HG02623 (cell line): ENCODE measurements around the gene RAB8A.
"Not testable (repeated sequence)": the region's sequence is repeated elsewhere in the genome, so short reads cannot be mapped to it uniquely, and the experiment has no call there.

ENCODE experiments used
- ATAC-seq: cut with Tn5 transposase; IDR thresholded peaks from one replicate; pipeline ENCODE4 v1.9.1; 2021; ENCODE audit warnings: moderate library complexity; ENCODE audit not compliant: unreplicated experiment

The RAB8A gene

DNA sequence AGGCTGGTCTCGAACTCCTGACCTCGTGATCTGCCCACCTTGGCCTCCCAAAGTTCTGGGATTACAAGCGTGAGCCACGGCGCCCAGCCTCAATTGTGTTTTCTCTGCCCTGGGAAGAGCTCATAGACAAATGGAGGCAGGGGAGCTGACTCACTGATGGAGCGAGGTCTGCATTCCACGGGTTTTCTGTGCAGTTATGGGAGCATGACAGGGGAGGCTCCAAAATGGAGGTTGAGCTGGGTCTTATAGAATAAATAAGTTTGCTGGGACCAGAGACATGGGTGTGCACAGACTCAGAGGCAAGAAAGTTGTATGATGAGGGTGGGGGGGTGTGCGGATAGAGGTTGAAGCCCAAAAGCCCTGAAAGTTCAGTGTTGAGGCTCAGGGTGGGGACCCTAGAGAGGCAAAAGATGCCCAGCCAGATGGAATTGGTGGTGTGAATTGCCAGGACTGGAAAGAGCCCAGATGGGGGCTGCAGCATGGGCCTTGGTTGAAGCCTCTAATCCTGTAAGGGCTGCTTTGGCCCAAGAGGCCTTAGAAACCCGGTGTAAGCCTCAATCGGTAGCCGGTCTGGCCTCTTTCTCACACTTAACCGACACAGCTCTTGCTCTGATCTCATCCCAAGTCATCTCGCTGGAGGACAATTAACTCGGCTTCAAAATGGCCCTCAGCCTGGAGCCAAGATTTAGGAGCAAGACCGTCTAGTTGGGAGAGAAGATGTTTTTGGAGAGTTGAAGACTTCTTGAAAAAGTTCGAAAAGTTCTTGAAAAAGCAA is 33.5 kb upstream of the RAB8A start:
- ATAC-seq: no peak

DNA sequence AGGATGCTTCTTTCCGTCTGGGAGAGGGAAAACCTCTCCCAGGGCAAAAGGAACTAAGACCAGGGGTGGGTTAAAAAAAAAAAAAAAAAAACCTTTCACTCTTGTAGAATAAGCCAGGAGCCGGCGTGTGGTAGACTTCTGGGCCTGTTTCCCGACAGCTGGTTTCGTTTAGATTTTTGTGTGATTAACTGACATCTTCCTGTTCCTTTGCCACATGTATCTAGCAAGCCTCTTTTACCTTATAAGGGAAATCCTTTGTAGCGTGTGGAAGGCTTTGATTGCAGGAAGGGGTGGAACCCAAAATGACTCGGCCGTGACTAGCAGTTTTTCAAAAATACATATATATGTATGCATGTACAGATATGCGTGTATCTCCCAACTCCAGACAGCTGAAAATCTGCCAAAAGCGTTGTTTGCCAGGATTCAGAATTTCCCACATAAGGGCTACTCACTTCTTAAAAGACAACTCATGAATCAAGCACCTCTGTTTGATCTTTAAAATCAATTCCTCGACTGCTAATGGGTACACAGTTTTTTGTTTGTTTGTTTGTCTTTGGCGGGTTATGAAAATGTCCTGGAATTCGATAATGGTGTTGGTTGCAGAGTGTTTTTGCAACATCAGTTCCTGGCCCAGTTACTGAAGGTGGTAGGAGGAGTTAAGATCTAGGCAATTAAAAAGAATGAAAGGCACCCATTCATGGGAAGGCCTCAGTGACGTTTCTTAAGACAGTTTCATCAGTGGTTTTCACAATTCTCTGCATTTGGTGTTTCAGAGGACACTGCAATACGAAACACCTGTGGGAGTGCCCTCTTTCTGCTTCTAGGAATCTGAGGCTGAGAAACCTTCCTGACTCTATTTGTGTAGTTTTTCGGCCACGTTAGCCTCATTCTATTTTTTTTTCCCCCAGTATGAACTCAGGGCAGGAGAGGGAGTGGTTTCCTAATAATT is 32.7 kb upstream of the RAB8A start:
- no peak for ATAC-seq

DNA sequence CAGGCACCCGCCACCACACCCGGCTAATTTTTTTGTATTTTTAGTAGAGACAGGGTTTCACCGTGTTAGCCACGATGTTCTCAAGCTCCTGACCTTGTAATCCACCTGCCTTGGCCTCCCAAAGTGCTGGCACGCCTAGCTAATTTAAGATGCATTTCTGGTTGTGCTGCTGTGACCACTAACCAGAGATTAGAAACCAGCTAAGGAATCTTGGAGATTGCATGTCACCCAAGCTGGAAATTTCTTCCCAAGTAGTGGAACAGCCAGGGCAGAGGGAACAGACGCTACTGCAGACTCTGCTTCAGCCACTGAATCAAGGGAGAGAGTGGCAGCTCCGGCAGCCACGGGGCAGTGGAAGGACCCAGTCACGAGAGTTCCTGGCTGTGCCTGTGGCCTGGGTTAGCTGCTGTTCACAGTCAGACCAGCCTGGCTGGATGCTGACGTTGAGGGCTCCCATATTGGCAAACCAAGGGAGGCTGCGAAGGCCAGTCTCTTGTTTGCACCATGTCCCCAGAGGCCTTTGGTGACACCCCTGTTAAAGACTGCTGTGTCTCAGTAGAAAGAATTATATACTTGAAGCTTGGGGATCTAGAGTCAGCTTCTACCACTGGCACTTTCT is 27.5 kb upstream of the RAB8A start:
- no peak for ATAC-seq

DNA sequence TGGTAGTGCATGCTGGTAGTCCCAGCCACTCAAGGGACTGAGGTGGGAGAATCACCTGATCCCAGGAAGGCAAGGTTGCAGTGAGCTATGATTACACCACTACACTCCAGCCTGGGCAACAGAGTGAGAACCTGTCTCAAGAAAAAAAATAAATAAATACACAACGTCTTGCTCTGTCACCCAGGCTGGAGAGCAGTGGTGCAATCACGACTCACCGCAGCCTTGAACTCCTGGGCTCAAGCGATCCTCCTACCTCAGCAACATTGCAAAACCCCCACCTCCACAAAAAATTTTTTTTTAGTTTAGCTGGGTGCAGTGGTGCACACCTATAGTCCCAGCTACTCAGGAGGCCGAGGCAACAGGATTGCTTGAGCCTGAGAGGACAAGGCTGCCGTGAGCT is 26.6 kb upstream of the RAB8A start:
- ATAC-seq: no peak

DNA sequence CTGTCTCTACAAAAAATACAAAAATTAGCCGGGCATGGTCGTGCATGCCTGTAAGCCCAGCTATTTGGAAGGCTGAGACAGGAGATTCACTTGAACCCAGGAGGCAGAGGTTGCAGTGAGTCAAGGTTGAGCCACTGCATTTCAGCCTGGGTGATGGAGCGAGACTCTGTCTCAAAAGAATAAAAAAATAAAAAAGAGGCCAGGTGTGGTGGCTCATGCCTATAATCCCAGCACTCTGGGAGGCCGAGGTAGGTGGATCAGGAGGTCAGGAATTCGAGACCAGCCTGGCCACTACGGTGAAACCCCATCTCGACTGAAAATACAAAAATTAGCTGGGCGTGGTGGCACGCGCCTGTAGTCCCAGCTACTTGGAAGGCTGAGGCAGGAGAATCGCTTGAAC is 24.3 kb upstream of the RAB8A start:
- ATAC-seq: not testable (repeated sequence)

DNA sequence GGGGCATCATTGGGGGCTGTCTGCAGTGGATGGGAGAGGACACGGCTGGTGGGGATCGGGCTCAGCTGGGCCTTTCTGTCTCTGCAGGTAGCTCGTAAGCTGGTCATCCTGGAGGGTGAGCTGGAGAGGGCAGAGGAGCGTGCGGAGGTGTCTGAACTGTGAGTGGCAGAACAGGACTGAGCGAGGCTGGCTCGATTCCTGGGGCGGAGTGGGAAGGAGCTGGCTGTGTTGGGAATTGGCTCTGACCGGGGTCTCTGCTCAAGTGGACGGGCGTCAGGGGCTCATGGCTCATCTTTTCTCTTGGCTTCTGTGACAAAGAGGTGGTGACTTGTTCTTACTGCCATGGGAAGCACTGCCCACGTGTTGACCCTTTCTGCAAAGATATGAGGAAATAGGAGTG is 23.7 kb upstream of the RAB8A start:
- ATAC-seq: no peak

DNA sequence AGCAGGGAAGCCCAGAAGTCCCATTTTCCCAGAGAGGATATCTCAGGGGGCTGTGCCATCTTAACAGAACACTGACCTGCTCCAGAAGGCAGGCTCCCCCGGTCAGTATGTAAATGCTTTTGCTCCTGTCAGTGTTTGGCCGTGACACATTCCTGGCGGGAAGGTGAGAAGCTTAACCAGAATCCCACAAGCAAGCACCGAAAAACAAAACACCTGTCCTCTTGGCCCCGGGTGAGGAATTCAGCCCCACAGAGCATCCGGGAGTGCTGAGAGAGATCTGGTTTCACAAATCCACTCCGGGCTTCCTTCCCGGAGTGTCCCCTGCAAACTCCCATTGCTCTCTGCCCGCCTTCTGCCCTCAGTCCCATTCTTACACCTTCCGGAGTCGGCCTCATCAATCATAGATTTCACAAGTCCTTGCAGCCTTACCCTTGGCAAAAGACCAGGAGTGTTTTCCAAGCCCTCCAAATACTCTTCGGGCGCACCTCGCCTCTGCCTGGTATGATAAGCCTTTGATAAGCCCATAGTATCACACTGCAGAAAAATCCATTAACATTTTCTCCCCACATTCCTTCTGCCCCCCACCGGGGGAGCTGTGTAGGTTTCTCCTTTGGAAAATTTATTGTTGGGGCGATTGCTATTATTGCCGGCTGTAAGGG is 23.2 kb upstream of the RAB8A start:
- no peak for ATAC-seq

DNA sequence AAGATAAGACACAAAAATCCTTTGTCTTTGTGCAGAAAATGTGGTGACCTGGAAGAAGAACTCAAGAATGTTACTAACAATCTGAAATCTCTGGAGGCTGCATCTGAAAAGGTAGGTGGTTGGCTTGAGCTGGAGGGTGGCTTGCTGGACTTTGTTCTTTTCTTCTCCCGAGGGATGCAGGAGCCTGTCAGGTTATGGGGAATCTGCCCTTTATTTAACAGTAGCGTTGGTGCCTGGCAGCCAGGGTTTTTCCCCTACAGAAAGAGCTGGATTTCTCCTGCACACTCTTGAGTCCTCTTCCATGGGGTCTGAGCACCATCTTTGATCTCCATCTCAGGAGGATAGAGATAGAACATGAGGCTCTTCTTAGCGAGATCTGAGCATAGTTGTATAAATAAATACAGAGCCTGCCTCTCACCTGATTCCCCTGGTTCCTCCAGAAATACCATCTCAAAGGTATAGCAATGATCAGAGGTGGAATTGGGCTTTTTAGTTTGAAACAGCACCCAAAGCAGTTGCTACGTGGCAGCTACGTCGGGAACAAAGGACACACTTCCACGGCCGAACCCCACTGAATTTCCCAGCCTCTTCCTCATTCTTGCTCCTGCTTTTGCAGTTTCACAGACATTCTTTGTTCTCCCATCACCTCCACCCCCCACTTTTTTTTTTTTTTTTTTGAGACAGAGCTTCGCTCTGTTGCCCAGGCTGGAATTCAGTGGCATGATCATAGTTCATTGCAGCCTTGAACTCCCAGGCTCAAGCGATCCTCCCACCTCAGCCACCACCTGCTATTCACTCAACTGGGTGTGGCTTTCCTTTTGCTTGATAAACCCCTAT is 22.5 kb upstream of the RAB8A start:
- no peak for ATAC-seq

DNA sequence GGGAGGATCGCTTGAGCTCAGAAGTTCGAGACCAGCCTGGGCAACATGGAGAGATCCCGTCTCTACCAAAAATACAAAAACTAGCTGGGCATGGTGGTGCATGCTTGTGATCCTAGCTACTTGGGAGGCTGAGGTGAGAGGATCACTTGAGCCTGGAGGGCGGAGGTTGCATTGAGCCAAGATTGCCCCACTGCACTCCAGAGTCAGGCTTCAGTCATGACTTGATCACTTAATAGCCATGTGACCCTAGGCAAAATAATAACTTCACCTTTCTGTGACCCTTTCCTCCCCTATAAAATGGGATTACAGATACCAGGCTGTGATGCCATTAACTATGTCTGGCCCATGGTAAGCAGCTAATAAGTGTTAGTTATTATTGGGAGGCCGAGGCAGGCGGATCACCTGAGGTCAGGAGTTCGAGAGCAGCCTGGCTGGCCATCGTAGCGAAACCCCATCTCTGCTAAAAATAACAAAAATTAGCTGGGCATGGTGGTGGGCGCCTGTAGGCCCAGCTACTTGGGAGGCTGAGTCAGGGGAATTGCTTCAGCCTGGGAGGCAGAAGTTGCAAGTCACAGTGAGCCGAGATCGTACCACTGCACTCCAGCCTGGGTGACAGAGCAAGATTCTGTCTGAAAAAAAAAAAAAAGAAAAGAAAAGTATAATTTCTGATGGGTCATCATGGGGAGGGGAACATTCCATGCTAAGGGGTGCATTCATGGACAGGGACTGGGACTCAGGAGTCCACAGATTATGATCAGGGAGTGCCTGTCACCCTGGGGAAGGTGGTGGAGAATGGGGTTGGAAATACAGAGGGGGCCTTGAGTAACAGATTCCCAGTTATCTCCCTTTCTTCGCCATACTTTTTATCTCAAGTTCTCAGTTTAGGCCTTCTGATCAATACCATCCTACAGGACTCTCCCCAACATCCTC is 19.9 kb upstream of the RAB8A start:
- no peak for ATAC-seq

DNA sequence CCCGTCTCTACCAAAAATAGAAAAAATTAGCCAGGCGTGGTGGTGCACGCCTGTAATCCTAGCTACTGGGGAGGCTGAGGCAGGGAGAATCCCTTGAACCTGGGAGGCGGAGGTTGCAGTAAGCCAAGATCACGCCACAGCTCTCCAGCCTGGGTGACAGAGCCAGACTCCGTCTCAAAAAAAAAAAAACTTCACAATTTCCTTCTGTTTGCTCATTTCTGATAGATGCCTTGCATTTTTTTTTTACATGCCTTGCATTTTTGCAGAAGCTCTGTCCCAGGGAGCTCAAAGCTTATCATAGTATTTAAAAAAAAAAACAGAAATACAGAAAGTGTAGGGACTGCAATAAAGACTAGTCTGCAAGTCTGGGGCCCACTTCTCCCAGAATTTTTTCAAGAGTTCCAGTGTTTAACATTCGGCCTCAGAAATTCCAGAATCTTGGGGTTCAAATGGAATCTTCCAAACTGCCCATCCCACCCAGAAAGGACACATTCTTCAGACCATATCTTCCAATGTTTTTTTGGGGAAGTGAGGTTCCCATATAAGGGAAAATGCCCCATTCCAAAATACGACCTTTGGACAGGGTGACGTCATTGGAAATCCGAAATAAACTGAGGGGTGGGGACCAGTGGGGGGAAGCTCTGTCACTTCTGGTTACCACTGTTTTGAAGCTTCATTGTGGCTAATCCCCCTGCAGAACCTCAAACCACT is 17.2 kb upstream of the RAB8A start:
- no peak for ATAC-seq

DNA sequence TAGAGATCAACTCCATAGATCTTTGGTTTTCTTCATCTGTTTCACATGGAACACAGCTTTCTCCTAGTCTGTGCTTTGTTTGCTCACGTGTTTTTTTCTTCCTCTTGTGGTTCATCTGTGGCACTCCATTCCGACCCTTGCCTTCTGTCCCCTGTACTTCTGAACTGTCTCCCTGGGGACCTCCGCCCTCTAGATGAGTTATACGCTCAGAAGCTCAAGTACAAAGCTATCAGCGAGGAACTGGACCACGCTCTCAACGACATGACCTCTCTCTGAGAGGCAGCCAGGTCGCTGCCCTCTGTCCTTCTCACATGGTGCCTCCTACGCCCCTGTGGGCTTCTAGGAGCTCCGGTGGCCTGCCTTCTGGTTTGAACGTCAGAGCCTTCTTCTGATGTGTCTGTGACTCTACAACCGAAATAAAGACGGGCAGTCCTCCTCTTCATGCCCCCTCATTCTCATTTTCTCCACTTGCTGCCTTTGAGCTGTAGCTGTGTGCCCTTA is 16.6 kb upstream of the RAB8A start:
- ATAC-seq: no peak

DNA sequence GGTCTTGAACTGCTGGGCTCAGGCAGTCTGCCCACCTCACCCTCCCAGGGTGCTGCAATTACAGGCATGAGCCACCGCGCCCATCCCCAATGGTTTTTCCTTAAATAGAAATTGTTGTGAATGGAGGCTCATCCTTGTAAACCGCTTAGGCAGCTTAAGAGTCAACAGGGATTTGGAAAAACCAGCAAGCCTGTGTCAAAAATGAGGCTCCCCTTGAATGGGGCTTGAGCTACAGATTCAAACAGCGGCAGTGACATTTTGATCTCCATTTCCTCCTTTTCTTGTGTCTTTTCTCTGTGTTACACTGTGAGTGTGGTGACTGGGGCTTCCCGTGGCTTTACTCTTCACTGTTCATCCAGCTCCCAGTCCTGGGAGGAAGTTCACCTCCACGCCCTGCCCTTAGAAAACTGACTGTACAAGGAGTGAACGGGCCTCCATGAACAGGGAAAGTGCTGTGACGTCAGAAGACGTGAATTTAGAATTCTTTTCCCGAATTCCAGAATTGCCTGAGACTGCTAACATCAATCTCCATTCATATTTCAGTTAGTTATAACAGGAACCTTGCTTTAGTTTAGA is 15.3 kb upstream of the RAB8A start:
- no peak for ATAC-seq

DNA sequence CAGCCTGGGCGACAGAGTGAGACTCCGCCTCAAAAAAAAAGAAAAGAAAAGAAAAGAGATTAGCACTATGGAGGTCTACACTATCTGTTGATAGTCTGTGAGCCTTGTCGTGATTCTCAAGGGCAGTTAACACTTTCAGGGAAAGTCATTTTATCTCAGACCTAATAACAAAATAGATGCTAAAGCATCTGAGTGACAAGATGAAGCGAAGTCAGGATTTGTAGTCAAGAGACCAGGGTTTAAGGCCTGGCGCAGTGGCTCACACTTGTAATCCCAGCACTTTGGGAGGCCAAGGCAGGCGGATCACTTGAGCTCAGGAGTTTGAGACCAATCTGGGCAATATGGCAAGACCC is 13.3 kb upstream of the RAB8A start:
- no peak for ATAC-seq

DNA sequence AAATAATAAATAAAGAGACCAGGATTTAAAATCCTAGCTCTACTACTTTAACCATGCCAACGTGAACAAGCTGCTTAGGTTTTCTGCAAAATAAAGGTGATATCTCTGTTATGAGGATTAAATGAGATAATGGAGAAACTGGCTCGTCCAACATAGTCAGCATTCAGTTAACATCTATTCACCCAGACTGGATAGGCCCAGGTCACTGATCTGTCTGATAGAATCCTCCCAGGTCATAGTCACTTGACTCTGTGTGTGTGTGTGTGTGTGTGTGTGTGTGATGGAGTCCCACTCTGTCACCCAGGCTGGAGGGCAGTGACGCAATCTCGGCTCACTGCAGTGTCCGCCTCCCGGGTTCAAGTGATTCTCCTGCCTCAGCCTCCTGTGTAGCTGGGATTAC is 12.9 kb upstream of the RAB8A start:
- ATAC-seq: no peak

DNA sequence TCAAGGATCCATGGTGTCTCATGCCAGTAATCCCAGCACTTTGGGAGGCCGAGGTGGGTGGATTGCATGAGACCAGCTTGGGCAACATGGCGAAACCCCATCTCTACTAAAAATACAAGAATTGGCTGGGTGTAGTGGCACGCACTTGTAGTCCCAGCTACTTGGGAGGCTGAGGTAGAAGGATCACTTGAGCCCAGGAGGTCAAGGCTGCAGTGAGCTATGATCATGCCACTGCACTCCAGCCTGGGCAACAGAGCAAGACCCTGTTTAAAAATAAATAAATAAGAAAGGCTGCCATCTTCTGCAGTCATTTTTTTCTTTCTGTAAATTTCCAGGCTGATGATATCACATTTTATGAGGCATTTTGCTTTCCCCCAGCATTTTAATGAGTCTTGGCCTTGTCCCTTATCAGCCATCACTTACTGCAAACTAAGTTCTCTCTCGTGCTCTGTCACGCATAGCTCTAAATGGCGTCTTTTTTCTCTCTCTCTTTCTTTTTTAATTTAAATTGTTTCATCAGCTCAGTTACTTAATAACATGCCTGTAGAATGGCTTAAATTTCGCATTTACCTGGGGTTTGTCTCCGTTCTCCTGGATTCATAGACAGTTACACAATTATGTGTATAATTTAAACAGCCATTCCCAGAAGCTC is 12.2 kb upstream of the RAB8A start:
- not testable (repeated sequence) for ATAC-seq

DNA sequence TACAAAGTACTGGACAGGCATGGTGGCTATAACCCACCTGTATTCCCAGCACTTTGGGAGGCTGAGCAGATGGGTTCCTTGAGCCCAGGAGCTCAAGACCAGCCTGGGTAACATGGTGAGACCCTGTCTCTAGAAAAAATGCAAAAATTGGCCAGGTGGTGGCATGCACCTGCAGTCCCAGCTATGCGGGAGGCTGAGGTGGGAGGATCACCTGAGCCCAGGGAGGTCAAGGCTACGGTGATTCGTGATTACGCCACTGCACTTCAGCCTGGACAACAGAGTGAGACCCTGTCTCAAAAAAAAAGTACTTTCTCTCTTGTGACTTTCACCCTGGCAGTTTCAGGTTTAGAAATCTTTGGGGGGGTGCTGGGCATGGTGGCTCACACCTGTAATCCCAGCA is 11.2 kb upstream of the RAB8A start:
- no peak for ATAC-seq

DNA sequence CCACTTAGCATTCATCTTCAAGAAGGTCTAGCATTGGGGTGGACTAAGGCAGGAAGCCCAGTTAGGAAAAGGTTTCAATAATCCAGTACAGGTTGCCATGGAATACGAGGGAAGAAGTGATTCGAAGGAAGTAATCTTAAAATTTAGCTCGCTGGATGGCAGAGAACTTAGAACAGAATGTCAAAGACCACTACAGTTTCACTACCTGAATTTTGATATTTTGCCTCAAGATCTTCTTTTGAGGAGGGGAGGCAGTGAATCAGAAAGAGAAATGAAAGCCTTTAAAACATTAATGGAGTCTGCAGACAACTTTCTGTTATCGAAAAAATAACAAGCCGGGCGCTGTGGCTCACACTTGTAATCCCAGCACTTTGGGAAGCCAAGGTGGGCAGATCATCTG is 7.0 kb upstream of the RAB8A start:
- no peak for ATAC-seq

DNA sequence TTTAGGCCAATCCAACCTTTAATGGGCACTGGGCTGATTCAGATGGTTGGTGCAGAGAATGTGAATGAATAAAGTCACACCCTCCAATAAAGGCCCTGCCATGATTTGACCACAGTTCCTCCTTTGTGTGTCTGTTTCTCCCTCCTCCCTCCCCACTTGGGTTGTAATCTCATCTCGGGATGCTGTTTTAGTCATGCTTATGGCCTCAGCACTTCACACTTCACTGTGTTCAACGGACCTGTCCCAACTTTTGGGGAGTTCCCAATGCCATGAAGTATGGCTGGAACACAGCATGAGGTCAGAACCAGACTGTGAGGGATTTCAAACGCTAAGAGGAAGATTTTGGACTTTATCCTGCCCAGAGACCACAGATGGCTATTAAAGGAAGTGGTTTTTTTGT is 5.6 kb upstream of the RAB8A start:
- ATAC-seq: no peak
